GM19240 (cell line): ENCODE data around the gene SGIP1.
"Not testable (repeated sequence)": the region's sequence is repeated elsewhere in the genome, so short reads cannot be mapped to it uniquely, and the experiment has no call there.

Experiments used
- DNase-seq: peaks from one replicate; pipeline ENCODE4 v3.0.0; 2011; ENCODE audit warnings: low spot score; ENCODE audit not compliant: insufficient read length

SGIP1 gene

DNA sequence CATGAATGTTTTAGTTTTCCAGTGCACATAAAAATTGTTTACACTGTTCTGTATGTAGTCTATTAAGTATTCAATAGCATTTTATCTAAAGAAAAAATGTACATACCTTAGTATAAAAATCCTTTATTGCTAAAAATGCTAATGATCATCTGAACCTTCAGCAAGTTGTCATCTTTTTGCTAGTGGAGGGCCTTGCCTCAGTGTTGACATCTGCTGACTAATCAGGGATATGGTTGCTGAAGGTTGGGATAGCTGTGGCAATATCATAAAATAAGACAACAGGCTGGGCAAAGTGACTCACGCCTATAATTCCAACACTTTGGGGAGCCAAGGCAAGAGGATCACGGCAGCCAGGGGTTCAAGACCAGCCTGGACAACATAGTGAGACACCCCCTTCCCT lies 227.3 kb downstream of the SGIP1 start:
- DNase-seq = no peak

DNA sequence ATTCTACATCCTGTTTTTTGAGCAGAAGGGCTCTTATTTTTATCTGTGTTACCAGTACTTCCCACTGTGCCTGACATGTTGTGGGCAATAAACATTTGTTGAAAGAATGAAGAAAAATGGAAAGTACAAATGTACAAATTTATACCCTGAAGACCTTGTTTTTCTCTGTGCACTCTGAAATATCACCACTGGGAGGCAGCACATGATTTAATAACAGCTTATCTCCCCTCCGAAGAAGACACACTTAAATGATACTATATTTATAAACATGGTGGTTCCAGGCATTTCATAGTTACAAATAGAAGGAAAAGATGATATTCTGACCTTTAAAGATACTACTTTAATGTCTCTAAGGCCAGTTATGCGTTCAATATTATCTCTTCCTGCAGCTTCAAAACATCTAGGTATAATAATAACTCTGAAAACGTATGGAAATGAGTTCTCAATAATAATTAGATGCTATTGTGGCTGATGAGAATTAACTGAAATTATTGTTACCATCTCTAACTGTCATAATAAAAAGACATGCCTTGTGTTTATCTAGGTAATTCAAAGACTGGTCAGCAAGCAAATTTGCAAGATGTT lies 231.1 kb downstream of the SGIP1 start:
- no peak for DNase-seq

DNA sequence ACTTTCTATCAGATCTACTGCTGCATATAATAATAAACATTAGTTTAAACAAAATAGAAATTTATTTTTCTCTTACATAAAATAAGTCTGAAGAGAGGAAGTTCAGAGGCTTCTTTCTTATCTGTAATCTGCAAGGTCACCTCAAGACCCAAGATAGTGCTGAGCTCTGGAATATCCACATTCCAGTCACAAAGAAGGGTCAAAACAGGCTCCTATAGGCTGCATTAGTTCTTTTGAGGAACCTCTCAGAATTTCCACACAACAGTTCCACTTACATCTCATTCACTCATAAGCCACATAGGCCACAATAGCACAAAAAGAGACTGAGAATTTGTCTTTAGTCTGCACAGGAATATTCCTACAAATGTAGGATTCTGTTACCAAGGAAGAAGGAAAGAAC lies 233.7 kb downstream of the SGIP1 start:
- DNase-seq = no peak

DNA sequence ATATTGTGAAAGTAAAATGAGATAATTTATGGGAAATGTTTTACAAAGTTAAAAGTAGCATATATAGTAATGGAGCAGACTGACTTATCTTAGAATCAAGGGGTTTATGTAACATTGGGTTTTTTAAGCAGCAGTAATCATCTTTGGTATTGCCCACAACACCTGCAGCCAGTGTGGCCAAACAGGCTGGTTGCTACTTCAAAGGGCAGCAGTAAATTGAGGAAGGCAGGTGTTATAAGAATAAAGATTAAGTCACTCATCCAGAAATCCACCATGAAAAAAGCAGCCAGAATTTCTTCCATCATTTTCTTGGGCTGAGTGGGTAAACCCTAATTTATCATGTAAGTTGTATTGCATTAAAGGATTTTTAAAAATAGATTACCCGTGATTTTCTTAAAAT lies 235.0 kb downstream of the SGIP1 start:
- no peak for DNase-seq

DNA sequence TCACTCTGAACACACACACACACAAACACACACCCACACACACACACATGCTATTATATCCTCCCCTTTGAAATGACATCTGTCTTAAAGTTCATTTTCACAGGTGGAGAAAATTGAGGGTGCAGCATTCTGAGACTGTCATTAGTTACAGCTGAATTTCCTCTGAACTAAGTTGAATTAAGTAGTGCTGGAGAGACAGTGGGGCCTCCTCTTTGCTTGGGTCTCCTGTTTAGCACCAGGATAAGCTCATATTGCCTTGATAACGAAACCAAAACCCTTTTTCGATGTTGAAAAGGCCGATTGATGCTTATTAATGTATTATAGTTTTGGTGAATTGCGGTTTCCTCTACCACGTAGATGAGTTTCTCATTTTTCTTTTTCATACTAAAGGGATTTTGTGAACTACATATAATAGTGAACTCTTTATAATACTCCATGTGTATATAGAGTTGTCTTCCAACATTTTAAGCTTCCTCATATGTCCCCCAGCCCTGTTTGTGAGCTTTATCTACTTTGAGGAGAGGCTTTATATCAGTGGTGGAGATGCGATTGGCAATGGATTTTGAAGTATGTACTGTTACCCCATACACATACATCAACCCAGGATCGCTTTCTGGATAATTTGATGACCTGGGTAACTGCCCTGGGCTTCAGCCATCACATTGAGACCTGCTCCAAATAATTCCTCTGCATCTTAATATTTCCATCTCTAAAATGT lies 235.7 kb downstream of the SGIP1 start:
- no peak for DNase-seq

DNA sequence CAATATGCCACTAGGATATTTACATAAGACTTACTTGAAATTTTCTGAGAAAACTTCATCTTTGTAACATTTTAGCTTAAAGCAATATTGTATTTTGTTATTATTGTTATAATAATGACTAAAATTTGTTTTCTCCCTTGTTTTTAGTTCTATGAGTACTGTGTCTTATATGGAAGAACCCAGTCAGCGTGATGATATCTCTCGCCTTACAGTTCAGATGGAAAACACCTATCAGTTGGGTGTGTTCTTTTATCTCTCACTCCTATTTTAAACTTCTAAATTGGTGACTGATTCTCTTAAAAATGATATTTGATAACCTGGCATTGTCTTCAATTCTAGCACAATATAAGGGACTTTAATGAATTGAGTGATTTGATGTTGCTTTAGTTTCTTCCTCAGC lies 236.3 kb downstream of the SGIP1 start:
- no peak for DNase-seq

DNA sequence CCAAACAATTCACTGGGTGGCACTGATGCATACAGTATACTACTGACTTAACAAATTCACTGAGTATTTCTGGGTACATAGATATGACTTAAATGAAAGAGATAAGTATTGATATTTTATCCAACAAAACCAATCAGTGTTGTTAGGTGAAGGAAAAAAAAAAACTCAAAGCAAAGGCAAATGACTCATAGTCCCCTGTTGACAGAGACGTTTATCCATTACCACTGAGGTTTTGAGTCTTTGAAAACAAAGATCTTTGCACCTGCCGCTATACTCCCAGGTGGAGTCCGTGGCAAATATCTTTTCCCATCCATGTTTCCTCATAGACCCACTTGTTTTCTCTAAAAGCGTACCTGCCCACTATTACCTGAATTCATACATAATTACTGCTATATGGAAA lies 236.7 kb downstream of the SGIP1 start:
- DNase-seq = no peak

DNA sequence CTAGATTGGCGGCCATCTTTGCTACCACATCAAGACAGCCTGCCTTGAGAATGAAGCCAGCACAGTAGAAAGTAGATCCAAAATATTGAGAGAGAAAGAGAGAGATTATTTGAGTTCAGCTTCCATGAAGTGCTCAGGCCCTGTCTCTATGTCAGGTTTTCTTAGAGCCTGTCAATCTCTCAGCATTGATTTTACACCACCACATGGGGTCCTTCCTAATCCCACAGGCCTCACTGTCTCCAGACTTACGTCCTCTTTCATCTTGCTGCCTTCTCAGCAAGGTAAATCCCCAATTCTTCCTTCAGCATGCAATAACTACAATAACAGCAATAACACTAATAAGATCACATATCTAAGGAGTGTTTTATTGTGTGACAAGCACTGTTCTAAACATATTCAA lies 239.3 kb downstream of the SGIP1 start:
- DNase-seq = no peak

DNA sequence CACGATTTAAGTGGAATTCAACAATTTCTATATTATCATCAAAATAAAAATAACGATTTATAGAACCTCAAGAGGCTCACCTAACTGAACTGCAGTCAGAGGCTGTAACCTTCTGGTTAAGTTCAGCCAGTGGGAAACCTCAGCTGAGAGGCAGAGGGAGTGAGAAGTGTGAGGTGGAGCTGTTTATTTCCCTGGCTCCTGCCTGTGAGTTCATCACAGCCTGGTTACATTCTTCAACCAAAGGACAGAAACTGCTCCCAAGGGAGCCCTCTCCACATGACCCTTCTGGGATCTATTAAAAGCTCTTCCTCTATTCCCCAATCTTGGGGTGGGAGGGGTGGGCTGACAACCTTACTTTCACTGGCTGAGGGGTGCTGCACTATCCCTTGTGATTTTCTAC lies 240.5 kb downstream of the SGIP1 start:
- DNase-seq = no peak

DNA sequence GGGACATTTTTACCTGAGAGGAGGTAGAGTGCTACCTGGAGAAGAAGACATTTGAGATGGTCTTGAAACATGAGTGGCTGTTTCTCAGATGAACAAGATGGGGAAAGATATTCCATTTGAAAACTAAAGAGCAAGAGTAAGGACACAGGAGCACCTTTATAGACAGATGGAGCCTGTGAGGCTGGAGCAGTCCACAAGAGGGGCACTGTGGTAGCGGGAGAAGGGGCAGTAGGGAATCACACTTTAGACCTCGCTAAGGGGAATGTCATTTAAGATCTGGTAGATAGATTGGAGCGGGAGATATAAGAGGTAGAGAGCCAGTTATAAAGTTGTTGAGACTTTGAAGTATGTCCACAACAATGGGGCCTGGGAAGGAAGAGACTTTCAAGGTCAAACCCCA lies 241.7 kb downstream of the SGIP1 start:
- DNase-seq = no peak

DNA sequence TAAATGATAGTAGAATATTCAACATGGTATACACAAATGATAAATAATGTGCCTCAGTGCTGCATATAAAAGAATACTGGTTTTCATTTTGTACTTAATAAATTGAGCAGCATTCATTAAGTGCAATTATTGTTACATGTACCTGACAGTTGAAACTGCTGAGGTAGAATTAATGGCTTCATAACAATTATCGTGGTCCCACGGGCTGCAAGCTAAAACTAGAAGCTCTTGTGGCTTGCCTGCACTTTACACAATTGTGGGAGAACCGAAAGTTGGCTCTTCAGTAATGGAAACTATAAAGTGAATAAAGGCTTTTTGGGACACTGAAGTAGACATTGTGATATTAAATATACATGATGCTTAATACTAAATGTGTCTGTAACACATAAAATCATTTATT lies 243.9 kb downstream of the SGIP1 start:
- DNase-seq = no peak

DNA sequence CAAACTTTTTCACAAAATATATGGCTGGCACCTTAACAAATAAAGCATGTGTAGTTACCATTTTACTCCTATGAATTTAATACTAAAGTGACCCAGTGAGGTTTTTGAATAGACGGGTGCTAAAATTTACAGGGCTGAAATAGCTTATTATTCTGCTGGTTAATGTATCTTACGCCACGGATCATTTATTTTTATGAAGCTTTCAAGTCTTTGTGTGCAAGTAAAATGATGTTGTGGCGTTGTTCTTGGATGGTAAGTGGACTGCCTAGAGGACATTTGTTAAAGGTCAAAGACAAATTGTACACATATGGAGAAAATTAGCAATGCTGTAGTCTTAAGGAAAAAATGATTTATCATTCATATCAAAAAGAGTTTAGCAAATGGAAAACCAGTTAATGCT lies 244.3 kb downstream of the SGIP1 start:
- no peak for DNase-seq

DNA sequence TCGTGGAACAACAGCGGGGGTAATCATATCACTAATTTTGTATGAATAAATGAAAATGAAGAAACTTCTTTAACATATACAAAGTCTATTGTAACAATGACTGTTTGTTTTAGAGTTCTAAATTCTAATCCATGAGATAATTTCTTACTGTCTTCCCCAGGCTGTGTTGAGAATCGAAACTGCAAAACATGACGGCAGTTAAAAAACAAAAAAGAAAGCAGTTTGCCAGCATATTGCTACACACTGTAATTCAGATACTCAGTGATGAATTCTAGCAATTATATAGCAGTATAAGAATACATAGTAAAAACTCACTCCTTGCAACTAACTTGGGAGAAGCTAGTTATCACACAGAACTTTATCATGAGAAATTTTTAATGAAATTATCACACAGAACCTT lies 245.0 kb downstream of the SGIP1 start:
- no peak for DNase-seq

DNA sequence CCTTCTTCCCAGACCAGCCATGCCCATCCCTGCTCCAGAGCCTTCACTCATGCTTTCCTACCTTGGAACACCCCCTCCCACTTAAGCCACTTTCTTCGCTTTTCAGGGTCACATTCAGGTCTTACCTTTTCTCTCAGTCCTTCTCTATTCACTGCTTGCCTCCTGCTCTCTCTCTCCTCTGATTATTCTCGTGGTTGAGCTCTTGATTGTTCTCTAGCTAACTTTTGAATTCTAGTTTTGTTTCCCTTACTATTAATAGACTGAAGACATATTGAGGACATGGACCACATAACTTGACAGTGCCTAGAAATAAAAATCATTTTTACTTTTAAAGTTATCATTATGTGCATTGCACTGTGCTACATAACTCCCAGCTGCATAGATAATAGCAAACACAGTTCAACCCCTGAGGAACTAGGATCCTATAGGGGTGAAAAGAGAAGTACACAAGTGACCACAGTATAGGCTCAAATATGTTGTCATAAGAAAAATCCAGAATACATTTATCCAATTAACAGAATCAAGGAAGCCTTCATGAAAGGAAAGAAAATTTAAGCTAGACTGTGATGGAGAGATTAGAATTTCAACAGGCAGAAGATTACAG lies 245.6 kb downstream of the SGIP1 start:
- DNase-seq = no peak

DNA sequence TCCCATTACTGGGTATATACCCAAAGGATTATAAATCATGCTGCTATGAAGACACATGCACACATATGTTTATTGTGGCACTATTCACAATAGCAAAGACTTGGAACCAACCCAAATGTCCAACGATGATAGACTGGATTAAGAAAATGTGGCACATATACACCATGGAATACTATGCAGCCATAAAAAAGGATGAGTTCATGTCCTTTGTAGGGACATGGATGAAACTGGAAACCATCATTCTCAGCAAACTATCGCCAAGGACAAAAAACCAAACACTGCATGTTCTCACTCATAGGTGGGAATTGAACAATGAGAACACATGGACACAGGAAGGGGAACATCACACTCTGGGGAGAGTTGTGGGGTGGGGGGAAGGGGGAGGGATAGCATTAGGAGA lies 251.8 kb downstream of the SGIP1 start:
- DNase-seq = not testable (repeated sequence)

DNA sequence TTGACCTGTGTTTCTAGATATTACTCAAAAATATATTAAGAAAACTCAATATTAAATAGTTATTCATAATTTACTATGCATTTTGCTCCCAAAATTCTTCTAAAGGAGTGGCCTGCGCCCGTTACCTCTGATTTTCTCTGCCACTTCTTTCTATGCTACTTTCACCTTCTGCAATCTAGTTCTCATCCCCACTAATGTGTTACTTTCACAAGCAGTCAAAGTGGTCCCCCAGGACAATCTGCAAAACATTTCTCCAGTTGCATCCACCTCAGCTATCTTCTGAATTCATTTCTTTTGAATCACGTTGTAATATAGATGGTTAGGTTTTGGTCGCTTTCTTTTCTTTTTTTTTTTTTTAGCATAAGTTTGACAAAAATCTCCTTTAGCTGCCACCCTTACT lies 253.7 kb downstream of the SGIP1 start:
- DNase-seq = no peak

DNA sequence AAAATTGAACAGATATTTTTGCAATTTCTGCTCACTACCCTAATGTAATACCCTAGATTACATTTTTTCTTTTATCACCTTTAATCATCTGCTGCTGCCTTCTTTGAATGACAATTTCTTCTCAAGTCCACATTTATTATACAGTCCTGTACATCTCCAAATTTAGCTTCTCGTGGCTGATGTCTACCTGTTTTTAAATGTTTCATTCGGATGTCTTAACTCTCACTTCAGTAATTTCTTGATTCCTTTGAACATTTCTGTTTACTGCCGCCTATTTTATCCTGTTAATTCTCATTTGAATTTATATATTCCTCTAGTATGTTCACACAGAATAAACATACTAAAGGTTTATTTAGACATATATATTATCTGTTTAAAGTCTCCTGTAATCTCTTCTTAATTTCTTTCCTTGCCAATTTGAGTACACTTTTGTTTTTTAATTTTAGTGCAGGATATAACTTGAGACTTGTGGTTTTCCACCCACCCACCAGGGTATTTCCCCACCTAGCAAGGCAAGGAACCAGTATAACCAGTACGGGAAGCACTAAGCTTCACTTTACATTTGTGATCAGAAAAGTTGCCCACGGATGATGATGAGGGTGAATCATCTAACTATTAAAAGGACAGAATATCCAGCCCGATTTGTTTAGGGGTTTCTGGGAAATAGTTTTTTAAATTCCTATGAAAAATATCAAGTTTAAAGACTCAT lies 254.4 kb downstream of the SGIP1 start:
- peak; percentile 13 for DNase-seq

DNA sequence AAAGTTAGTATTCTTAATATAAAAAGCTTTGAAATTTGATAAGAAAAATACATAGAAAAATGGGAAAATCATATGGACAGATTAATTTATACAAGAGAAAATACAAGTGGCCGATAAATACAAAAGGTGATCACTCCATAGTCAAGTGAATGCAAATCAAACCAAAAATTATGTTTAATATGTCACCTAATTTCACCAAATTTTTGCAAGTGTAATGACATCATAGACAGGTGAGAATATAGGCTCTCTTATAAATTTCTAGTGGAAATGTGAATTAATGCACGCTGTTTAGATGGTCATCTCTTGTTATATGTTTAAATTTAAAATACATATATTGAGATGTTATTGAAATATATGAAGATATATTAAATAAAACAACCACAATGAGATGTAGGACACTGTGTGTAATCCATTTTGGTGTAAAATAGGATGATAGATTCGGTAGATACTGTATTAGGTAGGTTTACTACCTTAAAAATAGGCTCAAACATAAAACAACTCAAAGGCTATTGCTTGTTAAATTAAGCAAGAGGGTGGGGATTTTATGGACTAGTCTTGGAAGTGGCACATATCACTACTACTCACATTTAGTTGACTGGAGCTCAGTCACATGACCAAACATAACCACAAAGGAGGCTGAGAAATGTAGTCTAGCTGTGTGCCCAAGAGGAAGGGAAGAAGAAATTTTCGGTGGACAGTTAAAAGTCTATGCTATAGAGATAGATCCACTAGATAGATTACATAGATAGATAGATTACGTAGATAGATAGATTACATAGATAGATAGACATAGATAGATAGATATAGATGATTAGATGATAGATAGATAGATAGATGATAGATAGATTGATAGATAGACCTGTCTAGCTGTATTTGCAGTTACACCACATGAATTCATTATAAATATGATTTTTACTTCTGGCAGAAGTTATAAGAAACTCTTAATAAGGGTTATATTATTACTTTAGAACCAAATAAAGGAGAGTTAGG lies 258.0 kb downstream of the SGIP1 start:
- DNase-seq = no peak

DNA sequence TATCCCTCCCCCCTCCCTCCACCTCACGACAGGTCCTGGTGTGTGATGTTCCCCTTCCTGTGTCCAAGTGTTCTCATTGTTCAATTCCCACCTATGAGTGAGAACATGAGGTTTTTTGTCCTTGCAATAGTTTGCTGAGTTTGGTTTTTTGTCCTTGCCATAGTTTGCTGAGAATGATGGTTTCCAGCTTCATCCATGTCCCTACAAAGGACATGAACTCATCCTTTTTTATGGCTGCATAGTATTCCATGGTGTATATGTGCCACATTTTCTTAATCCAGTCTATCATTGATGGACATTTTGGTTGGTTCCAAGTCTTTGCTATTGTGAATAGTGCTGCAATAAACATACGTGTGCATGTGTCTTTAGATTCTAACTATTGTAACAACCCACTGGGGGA lies 261.9 kb downstream of the SGIP1 start:
- DNase-seq = not testable (repeated sequence)
